Upper lobe of left lung (tissue), 4 donors: Measurements from ENCODE around the gene RPL10.

Source experiments
- EP300 ChIP-seq, 4 donors: sonication (generic); formaldehyde crosslinking; IDR thresholded peaks; one replicate each; pipeline ENCODE4 v1.5.1; 2017; ENCODE audit warnings: antibody characterized with exemption in 4 of 4, control low read depth in 2 of 4
- POLR2AphosphoS5 ChIP-seq, 2 donors: sonication (generic); formaldehyde crosslinking; IDR thresholded peaks; one replicate each; pipeline ENCODE4 v1.5.1; 2017; ENCODE audit warnings: antibody characterized with exemption in 2 of 2
- TF ChIP-seq, protein P1 (sequence below), 6 experiments: fragments of 450-650 bp in 4 of 6; fragments of 200-600 bp in 2 of 6; sonication (generic) in 2 of 6; IDR thresholded peaks; one replicate each; pipeline ENCODE4 v1.5.1; 2016 to 2019; ENCODE audit warnings: antibody characterized with exemption in 6 of 6

GRCh38 chrX:154398668-154399526 lies 720 bp downstream of the RPL10 start:
- TF ChIP-seq, protein P1, sequence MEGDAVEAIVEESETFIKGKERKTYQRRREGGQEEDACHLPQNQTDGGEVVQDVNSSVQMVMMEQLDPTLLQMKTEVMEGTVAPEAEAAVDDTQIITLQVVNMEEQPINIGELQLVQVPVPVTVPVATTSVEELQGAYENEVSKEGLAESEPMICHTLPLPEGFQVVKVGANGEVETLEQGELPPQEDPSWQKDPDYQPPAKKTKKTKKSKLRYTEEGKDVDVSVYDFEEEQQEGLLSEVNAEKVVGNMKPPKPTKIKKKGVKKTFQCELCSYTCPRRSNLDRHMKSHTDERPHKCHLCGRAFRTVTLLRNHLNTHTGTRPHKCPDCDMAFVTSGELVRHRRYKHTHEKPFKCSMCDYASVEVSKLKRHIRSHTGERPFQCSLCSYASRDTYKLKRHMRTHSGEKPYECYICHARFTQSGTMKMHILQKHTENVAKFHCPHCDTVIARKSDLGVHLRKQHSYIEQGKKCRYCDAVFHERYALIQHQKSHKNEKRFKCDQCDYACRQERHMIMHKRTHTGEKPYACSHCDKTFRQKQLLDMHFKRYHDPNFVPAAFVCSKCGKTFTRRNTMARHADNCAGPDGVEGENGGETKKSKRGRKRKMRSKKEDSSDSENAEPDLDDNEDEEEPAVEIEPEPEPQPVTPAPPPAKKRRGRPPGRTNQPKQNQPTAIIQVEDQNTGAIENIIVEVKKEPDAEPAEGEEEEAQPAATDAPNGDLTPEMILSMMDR (IDR thresholded peaks at IDR 0.05): peak; percentile 74 to 89 (median 82)
- TF ChIP-seq EP300 (IDR thresholded peaks at IDR 0.05) (no peak), POLR2AphosphoS5 (IDR thresholded peaks at IDR 0.05) (peak in 1 of 2 donors; percentile 55)
